A673 (cell line): Measurements from ENCODE around the gene FOXP2.

Source experiments
- EZH2 ChIP-seq: fragments of 200-600 bp; sonication (generic); IDR thresholded peaks from 2 replicates; pipeline ENCODE4 v1.6.1; 2017; ENCODE audit warnings: borderline replicate concordance, low read depth, mild to moderate bottlenecking, mixed read lengths, antibody characterized with exemption, low read length; ENCODE audit not compliant: poor library complexity, severe bottlenecking
- TF ChIP-seq, protein P1 (sequence below): fragments of 300-800, 200-600 bp; sonication (generic); conservative IDR thresholded peaks from 2 replicates; pipeline ENCODE4 v1.5.1; 2017; ENCODE audit warnings: low read depth, mild to moderate bottlenecking, antibody characterized with exemption, low read length, moderate library complexity, mixed read lengths

DNA sequence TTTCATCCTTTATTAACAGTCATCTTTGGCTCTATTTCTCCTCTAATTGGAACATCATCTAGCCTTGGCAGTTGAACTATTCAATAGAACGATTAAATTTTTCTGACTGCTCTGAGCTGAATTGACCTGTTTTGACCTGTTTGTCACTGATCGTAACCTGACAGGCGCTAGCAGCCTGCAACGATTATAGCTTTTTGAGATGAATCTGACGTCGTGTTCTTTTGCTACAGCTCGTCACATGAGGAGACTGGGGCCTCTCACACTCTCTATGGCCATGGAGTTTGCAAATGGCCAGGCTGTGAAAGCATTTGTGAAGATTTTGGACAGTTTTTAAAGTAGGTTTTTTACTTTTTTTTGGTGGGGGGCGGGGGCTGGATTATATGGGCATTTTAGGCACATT is 229.8 kb downstream of the FOXP2 start:
- TF ChIP-seq, protein P1, sequence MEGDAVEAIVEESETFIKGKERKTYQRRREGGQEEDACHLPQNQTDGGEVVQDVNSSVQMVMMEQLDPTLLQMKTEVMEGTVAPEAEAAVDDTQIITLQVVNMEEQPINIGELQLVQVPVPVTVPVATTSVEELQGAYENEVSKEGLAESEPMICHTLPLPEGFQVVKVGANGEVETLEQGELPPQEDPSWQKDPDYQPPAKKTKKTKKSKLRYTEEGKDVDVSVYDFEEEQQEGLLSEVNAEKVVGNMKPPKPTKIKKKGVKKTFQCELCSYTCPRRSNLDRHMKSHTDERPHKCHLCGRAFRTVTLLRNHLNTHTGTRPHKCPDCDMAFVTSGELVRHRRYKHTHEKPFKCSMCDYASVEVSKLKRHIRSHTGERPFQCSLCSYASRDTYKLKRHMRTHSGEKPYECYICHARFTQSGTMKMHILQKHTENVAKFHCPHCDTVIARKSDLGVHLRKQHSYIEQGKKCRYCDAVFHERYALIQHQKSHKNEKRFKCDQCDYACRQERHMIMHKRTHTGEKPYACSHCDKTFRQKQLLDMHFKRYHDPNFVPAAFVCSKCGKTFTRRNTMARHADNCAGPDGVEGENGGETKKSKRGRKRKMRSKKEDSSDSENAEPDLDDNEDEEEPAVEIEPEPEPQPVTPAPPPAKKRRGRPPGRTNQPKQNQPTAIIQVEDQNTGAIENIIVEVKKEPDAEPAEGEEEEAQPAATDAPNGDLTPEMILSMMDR: no peak
- TF ChIP-seq EZH2: no peak
